Esophagus muscularis mucosa (tissue), 4 donors: ENCODE results near the gene RAB19.

Experiments
- EP300 ChIP-seq: sonication (generic); formaldehyde crosslinking; IDR thresholded peaks from one replicate; pipeline ENCODE4 v1.6.1; 2017; ENCODE audit warnings: antibody characterized with exemption
- POLR2A ChIP-seq: fragments of 450-650 bp; IDR thresholded peaks from one replicate; pipeline ENCODE4 v1.6.1; 2017; ENCODE audit warnings: antibody characterized with exemption, moderate library complexity, mild to moderate bottlenecking, low read depth
- TF ChIP-seq, protein P1 (sequence below), 3 experiments: fragments of 200-600 bp in 2 of 3; fragments of 450-650 bp in 1 of 3; sonication (generic) in 2 of 3; IDR thresholded peaks; one replicate each; pipeline ENCODE4 v1.5.1; 2017 to 2019; ENCODE audit warnings: antibody characterized with exemption in 3 of 3, mild to moderate bottlenecking in 2 of 3, moderate library complexity in 1 of 3

DNA sequence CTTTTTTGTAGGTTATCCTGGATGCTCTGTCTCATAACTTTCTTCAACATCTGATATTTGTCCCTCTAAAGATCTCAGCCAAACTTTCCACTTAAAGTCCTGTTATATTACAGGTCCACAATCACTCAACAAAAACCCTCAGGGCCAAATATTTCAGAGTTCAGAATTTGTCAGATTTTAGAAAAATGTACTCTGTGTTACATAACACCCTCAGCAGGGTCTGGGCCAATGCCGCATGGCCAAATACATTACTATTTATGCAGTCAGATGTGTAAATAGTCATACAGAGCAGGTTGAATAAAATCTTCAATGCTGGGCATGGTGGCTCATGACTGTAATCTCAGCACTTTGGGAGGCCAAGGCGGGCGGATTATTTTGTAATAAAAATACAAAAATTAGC is 11.5 kb downstream of the RAB19 start:
- TF ChIP-seq POLR2A = no peak
- TF ChIP-seq, protein P1, sequence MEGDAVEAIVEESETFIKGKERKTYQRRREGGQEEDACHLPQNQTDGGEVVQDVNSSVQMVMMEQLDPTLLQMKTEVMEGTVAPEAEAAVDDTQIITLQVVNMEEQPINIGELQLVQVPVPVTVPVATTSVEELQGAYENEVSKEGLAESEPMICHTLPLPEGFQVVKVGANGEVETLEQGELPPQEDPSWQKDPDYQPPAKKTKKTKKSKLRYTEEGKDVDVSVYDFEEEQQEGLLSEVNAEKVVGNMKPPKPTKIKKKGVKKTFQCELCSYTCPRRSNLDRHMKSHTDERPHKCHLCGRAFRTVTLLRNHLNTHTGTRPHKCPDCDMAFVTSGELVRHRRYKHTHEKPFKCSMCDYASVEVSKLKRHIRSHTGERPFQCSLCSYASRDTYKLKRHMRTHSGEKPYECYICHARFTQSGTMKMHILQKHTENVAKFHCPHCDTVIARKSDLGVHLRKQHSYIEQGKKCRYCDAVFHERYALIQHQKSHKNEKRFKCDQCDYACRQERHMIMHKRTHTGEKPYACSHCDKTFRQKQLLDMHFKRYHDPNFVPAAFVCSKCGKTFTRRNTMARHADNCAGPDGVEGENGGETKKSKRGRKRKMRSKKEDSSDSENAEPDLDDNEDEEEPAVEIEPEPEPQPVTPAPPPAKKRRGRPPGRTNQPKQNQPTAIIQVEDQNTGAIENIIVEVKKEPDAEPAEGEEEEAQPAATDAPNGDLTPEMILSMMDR (IDR thresholded peaks at IDR 0.05) = no peak
- TF ChIP-seq EP300 = no peak
